A549 (cell line): Measurements from ENCODE around the gene PRKN. TPM values are rescaled to one million over a fixed set of nuclear protein-coding genes. Genes with fewer than 3 reads are reported as not detected.

Experiments
- ATAC-seq, 2 experiments: fragments of 200-7000 bp in 1 of 2; fragments of >200 bp in 1 of 2; cut with Nextera tagmentation in 1 of 2; cut with Tn5 transposase in 1 of 2; 3 replicates each; pipeline versions ENCODE4 v1.8.0 to v1.9.1; 2018 to 2020; ENCODE audit warnings: mild to moderate bottlenecking in 1 of 2, moderate library complexity in 1 of 2
- CTCF ChIA-PET: fragments of 300-600 bp; sonication (Branson Sonifier 250); formaldehyde crosslinking; extraction: SDS; loops from one replicate; lab custom pipeline; 2021; ENCODE audit warnings: antibody characterized with exemption, inconsistent platforms; lab: Yijun Ruan, JAX
- POLR2A ChIA-PET: fragments of 350-600 bp; formaldehyde crosslinking; extraction: SDS; loops from one replicate; lab custom pipeline; 2021; ENCODE audit warnings: antibody characterized with exemption, inconsistent platforms; lab: Yijun Ruan, JAX
- DNase-seq, 2 experiments: peaks; one replicate each; pipeline versions ENCODE4 v3.0.0 to v3.0.0-alpha.2; 2011 to 2016; ENCODE audit warnings: low read depth in 1 of 2, low spot score in 1 of 2
- FAIRE-seq: peaks from 2 replicates; lab custom pipeline; 2011; peaks lifted over from hg19 to GRCh38; lab: Jason Lieb, UNC
- H3K27ac ChIP-seq, 2 experiments: fragments of >200 bp; sonication (Bioruptor Twin); formaldehyde crosslinking; 3 replicates each; pipeline ENCODE4 v1.5.1; 2016 to 2017
- H3K4me1 ChIP-seq: fragments of >200 bp; sonication (Bioruptor Twin); formaldehyde crosslinking; 3 replicates; pipeline ENCODE4 v1.6.1; 2016
- H3K4me2 ChIP-seq: fragments of >200 bp; sonication (Bioruptor Twin); formaldehyde crosslinking; 3 replicates; pipeline ENCODE4 v1.6.1; 2016
- H3K4me3 ChIP-seq: fragments of >200 bp; sonication (Bioruptor Twin); formaldehyde crosslinking; 3 replicates; pipeline ENCODE4 v1.5.1; 2016
- H3K9me3 ChIP-seq: fragments of >200 bp; sonication (Bioruptor Twin); formaldehyde crosslinking; 3 replicates; pipeline ENCODE4 v1.6.1; 2016
- ATOH8 ChIP-seq: fragments of 250-450 bp; sonication (Bioruptor Pico); IDR thresholded peaks from 2 replicates; pipeline ENCODE4 v1.5.0; 2020; ENCODE audit warnings: low read depth, mild to moderate bottlenecking, moderate library complexity
- CBX8 ChIP-seq: fragments of 200-600 bp; sonication (generic); IDR thresholded peaks from 2 replicates; pipeline ENCODE4 v1.6.1; 2016
- CEBPB ChIP-seq, 2 experiments: fragments of >200 bp in 1 of 2; sonication (Bioruptor Twin) in 1 of 2; formaldehyde crosslinking in 1 of 2; IDR thresholded peaks; 2 replicates each; pipeline ENCODE4 v1.6.1; 2012 to 2016
- EHMT2 ChIP-seq: fragments of 200-600 bp; sonication (generic); IDR thresholded peaks from 2 replicates; pipeline ENCODE4 v1.6.1; 2016; ENCODE audit warnings: antibody characterized with exemption, low read depth, mild to moderate bottlenecking, moderate library complexity
- EP300 ChIP-seq, 2 experiments: fragments of >200 bp; sonication (Bioruptor Twin); formaldehyde crosslinking; IDR thresholded peaks; 2 replicates in 1 of 2; 3 replicates in 1 of 2; pipeline ENCODE4 v1.6.1; 2016 to 2017
- FOSB ChIP-seq: fragments of 250-450 bp; sonication (Bioruptor Pico); IDR thresholded peaks from 2 replicates; pipeline ENCODE4 v1.5.0; 2020; ENCODE audit warnings: mild to moderate bottlenecking, moderate library complexity
- FOSL2 ChIP-seq, 2 experiments: fragments of 450-650 bp in 1 of 2; fragments of >200 bp in 1 of 2; sonication (Bioruptor Twin) in 1 of 2; formaldehyde crosslinking; IDR thresholded peaks; 2 replicates each; pipeline versions ENCODE4 v1.5.0 to v1.6.1; 2016 to 2020; ENCODE audit warnings: mild to moderate bottlenecking in 1 of 2, moderate library complexity in 1 of 2
- FOXS1 ChIP-seq: fragments of 250-450 bp; sonication (Bioruptor Pico); IDR thresholded peaks from 2 replicates; pipeline ENCODE4 v1.5.0; 2020; ENCODE audit warnings: mild to moderate bottlenecking, moderate library complexity
- HMGXB4 ChIP-seq: fragments of 250-450 bp; sonication (Bioruptor Pico); IDR thresholded peaks from 2 replicates; pipeline ENCODE4 v1.5.0; 2021; ENCODE audit warnings: mild to moderate bottlenecking, moderate library complexity, borderline replicate concordance
- HOXB5 ChIP-seq: fragments of 250-450 bp; sonication (Bioruptor Pico); IDR thresholded peaks from 2 replicates; pipeline ENCODE4 v1.5.0; 2020; ENCODE audit warnings: mild to moderate bottlenecking, moderate library complexity
- JUN ChIP-seq, 2 experiments: fragments of >200 bp; sonication (Bioruptor Twin); formaldehyde crosslinking; IDR thresholded peaks; 2 replicates in 1 of 2; 3 replicates in 1 of 2; pipeline ENCODE4 v1.6.1; 2016 to 2017
- KDM1A ChIP-seq: fragments of 200-600 bp; sonication (generic); IDR thresholded peaks from 2 replicates; pipeline ENCODE4 v1.6.1; 2016; ENCODE audit warnings: low read depth, mild to moderate bottlenecking
- MAZ ChIP-seq: fragments of 150-350 bp; IDR thresholded peaks from 2 replicates; pipeline ENCODE4 v1.6.1; 2014; ENCODE audit warnings: antibody characterized with exemption, low read depth, low read length, borderline replicate concordance
- MYC ChIP-seq: IDR thresholded peaks from 2 replicates; pipeline ENCODE4 v1.6.1; 2012; ENCODE audit warnings: mild to moderate bottlenecking, inconsistent platforms, low read length, improper control_type of control experiment, borderline replicate concordance
- RFX5 ChIP-seq: fragments of 450-650 bp; IDR thresholded peaks from 2 replicates; pipeline ENCODE4 v1.7.1; 2014; ENCODE audit warnings: antibody characterized with exemption, mild to moderate bottlenecking, moderate library complexity
- SREBF2 ChIP-seq: fragments of 450-650 bp; IDR thresholded peaks from 2 replicates; pipeline ENCODE4 v1.6.1; 2014; ENCODE audit warnings: mild to moderate bottlenecking, moderate library complexity
- TP53 ChIP-seq: fragments of 250-450 bp; sonication (Bioruptor Pico); IDR thresholded peaks from 2 replicates; pipeline ENCODE4 v1.5.0; 2021; ENCODE audit warnings: mild to moderate bottlenecking, moderate library complexity
- ZFP36 ChIP-seq: fragments of 450-650 bp; IDR thresholded peaks from 2 replicates; pipeline ENCODE4 v1.6.1; 2014; ENCODE audit warnings: borderline replicate concordance; ENCODE audit not compliant: partially characterized antibody
- ZSCAN20 ChIP-seq: fragments of 250-450 bp; sonication (Bioruptor Pico); IDR thresholded peaks from 2 replicates; pipeline ENCODE4 v1.8.0; 2022; ENCODE audit warnings: mild to moderate bottlenecking, moderate library complexity
- WGBS: methylation state at CpG from one replicate; pipeline ENCODE4 v1.1.6; 2017; ENCODE audit errors: missing lambda C conversion rate; 5-methylcytosine and 5-hydroxymethylcytosine counted together
- polyA plus RNA-seq, 4 experiments: library from polyadenylated mRNA; depleted of rRNA in 3 of 4; stranded (reverse); fragments of >200 nt; fragmentation: RNase III in 1 of 4; extraction: RNeasy Plus Mini Kit Qiagen cat#74134 plus additional on column Dnase treatment in 1 of 4; gene quantifications; 2 replicates in 3 of 4; 3 replicates in 1 of 4; pipeline ENCODE4 v1.2.3, GENCODE V29; 2011 to 2017
- TF ChIP-seq, protein P1 (sequence below): IDR thresholded peaks from 2 replicates; pipeline ENCODE4 v1.6.1; 2012; ENCODE audit warnings: low read depth, borderline replicate concordance
- TF ChIP-seq, protein P2 (sequence below): IDR thresholded peaks from 2 replicates; pipeline ENCODE4 v1.6.1; 2012
- TF ChIP-seq, protein P3 (sequence below): fragments of >200 bp; sonication (Bioruptor Twin); formaldehyde crosslinking; IDR thresholded peaks from 3 replicates; pipeline ENCODE4 v1.5.1; 2016
- TF ChIP-seq, protein P4 (sequence below): fragments of >200 bp; sonication (Bioruptor Twin); formaldehyde crosslinking; IDR thresholded peaks from 3 replicates; pipeline ENCODE4 v1.6.1; 2016

PRKN gene
- polyA plus RNA-seq, 2 of the 4 experiments (the other 2 are of a cell fraction): 0.36 to 0.39 TPM

DNA sequence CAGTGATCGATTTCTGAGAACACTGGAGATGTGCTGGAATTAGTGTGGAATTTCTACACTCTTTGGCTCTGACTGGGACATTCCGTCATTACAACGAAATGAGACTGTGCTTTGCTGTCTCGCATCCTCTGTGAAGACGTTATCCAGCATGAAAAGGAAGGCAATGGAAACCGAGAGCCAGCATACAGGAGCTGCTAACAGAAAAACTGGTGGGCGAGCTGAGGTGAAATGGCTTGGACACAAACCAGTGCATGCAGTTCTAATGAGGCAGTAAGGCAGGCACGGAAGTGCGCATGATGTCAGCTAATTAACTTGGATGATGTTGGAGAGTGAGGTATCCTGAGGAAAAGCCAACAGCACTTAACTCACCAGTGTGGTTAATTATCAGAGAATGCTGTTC is 1250.9 kb downstream of the PRKN start:
- POLR2A ChIA-PET: no interaction called here
- no peak overlapping the region for H3K4me3 ChIP-seq
- FAIRE-seq (no peak), ATAC-seq (no peak), DNase-seq (no peak)
- no peak overlapping the region for H3K27ac ChIP-seq
- TF ChIP-seq EHMT2 (no peak), MAZ (no peak), KDM1A (no peak)
- H3K9me3 ChIP-seq: no peaks in the 10 kb centered on the region
- no peak overlapping the region for H3K4me2 ChIP-seq
- CTCF ChIA-PET: interaction anchor here (0.6 to 1.5 kb wide), 3 partner anchors 22 to 76 kb away, joined by 3 read pairs; no protein-coding TSS in a partner anchor
- WGBS: 81% methylated on average over 9 of the region's 9 CpGs
- H3K4me1 ChIP-seq: no peaks in the 10 kb centered on the region

DNA sequence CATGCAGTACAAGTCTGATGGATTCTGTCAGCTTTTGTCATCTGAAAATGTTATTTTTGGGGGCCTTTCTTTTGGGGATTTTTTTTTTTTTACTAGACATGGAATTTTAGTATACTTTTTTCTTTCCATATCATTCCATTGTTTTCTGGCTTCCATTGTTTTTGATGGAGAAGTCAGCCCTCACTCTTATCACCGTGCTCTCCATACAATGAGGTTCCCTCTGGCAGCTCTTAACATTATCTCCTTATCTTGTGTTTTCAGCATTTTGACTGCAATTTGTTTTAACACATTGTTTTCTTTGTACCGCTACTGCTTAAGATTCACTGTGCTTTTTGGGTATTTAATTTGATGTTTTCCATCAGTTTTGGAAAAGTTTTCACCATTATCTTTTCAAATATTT is 1262.2 kb downstream of the PRKN start:
- CTCF ChIA-PET: no interaction called here
- WGBS: 87% methylated on average over 2 of the region's 2 CpGs
- Histone ChIP-seq H3K4me1 (peaks cover 14% of the 10 kb centered on the region; the same call in 2 of the 3 replicates), H3K27ac (no peak overlapping the region)
- POLR2A ChIA-PET: no interaction called here
- TF ChIP-seq, protein P1, sequence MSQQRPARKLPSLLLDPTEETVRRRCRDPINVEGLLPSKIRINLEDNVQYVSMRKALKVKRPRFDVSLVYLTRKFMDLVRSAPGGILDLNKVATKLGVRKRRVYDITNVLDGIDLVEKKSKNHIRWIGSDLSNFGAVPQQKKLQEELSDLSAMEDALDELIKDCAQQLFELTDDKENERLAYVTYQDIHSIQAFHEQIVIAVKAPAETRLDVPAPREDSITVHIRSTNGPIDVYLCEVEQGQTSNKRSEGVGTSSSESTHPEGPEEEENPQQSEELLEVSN: no peak
- TF ChIP-seq ZSCAN20 (CRISPR knock-in tag) (no peak), EHMT2 (no peak), TP53 (no peak), CEBPB (IDR thresholded peaks at IDR 0.05) (no peak), HMGXB4 (CRISPR knock-in tag) (no peak), EP300 (IDR thresholded peaks at IDR 0.05) (no peak), ATOH8 (CRISPR knock-in tag) (no peak), JUN (IDR thresholded peaks at IDR 0.05) (no peak), FOXS1 (CRISPR knock-in tag) (no peak), SREBF2 (no peak), HOXB5 (CRISPR knock-in tag) (no peak), MAZ (no peak)
- TF ChIP-seq, protein P2, sequence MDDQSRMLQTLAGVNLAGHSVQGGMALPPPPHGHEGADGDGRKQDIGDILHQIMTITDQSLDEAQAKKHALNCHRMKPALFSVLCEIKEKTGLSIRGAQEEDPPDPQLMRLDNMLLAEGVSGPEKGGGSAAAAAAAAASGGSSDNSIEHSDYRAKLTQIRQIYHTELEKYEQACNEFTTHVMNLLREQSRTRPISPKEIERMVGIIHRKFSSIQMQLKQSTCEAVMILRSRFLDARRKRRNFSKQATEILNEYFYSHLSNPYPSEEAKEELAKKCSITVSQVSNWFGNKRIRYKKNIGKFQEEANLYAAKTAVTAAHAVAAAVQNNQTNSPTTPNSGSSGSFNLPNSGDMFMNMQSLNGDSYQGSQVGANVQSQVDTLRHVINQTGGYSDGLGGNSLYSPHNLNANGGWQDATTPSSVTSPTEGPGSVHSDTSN: no peak
- TF ChIP-seq, protein P3, sequence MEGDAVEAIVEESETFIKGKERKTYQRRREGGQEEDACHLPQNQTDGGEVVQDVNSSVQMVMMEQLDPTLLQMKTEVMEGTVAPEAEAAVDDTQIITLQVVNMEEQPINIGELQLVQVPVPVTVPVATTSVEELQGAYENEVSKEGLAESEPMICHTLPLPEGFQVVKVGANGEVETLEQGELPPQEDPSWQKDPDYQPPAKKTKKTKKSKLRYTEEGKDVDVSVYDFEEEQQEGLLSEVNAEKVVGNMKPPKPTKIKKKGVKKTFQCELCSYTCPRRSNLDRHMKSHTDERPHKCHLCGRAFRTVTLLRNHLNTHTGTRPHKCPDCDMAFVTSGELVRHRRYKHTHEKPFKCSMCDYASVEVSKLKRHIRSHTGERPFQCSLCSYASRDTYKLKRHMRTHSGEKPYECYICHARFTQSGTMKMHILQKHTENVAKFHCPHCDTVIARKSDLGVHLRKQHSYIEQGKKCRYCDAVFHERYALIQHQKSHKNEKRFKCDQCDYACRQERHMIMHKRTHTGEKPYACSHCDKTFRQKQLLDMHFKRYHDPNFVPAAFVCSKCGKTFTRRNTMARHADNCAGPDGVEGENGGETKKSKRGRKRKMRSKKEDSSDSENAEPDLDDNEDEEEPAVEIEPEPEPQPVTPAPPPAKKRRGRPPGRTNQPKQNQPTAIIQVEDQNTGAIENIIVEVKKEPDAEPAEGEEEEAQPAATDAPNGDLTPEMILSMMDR: no peak
- TF ChIP-seq, all 56 proteins: peak for 0
- no peak for ATAC-seq
- Histone ChIP-seq H3K4me2 (no peak overlapping the region), H3K9me3 (no peaks in the 10 kb centered on the region), H3K4me3 (no peak overlapping the region)
- no peak for FAIRE-seq
- DNase-seq: no peak

DNA sequence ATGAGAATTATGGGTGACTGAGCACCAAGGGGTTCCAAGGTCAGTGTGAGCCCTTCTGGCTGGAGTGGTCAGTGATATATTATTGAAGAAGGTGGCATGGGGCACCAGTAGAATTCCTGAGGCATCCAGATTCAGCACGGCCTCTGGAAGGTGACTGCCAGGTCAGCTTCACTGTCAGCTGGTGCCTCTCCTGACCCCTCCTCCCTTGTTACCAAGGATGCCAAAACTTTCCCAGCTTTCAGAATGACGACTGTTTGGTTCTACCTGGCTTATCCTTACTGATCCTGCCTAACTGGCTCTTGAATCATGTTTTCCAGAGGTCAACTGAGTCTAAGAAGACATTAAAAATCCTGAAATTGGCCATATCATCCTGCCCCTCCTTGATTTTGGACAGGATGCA is 1264.5 kb downstream of the PRKN start:
- no peak for FAIRE-seq

More for the DNA sequence above, 1264.5 kb downstream of the PRKN start:
- 31% methylated on average over 2 of the region's 2 CpGs for WGBS
- no peak for TF ChIP-seq CBX8
- TF ChIP-seq JUN (IDR thresholded peaks at IDR 0.05): no peak
- TF ChIP-seq ZFP36: no peak
- no peak for TF ChIP-seq KDM1A
- no peak for TF ChIP-seq TP53
- no peak for TF ChIP-seq FOSL2 (IDR thresholded peaks at IDR 0.05)
- TF ChIP-seq FOSL2 (CRISPR knock-in tag; IDR thresholded peaks at IDR 0.05): no peak
- TF ChIP-seq, protein P2: no peak
- no peak for TF ChIP-seq FOSB
- no peak for TF ChIP-seq RFX5
- TF ChIP-seq, protein P4, sequence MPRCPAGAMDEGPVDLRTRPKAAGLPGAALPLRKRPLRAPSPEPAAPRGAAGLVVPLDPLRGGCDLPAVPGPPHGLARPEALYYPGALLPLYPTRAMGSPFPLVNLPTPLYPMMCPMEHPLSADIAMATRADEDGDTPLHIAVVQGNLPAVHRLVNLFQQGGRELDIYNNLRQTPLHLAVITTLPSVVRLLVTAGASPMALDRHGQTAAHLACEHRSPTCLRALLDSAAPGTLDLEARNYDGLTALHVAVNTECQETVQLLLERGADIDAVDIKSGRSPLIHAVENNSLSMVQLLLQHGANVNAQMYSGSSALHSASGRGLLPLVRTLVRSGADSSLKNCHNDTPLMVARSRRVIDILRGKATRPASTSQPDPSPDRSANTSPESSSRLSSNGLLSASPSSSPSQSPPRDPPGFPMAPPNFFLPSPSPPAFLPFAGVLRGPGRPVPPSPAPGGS: no peak
- TF ChIP-seq MYC: no peak
- Histone ChIP-seq H3K4me1 (peaks cover 14% of the 10 kb centered on the region; the same call in 2 of the 3 replicates), H3K9me3 (no peaks in the 10 kb centered on the region), H3K27ac (peak overlapping the region; percentile 39 to 84; a peak in 5 of 6 replicates), H3K4me3 (no peak overlapping the region), H3K4me2 (no peak overlapping the region)
- ChIA-PET CTCF (interaction anchor here (0.7 to 1.8 kb wide), 3 partner anchors 13 to 68 kb away, joined by 3 to 4 read pairs (median 4); no protein-coding TSS in a partner anchor), POLR2A (interaction anchor here (0.9 kb wide), 1 partner anchor 55 kb away, joined by 4 read pairs; no protein-coding TSS in a partner anchor)
- DNase-seq: no peak
- ATAC-seq: no peak
